Measurements from ENCODE around the gene SMR3B. TPM values are rescaled to one million over a fixed set of nuclear protein-coding genes. Genes with fewer than 3 reads are reported as not detected.

The SMR3B gene
- total and polyA plus RNA-seq, 2 donors (not counting 1 experiment from before 2014, with no cell fraction given): not detected

GRCh38 chr4:70367813-70368212 is 15.1 kb upstream of the SMR3B start:
- DNase-seq (ENCODE audit: low read depth in 2 of 2): no peak
- H3K79me2 ChIP-seq (ENCODE audit: control insufficient read depth, insufficient read depth, low read length): no peaks in the 10 kb centered on the region
- H2AFZ ChIP-seq (ENCODE audit: low read length): no peak overlapping the region
- no peak overlapping the region for H3K4me2 ChIP-seq (ENCODE audit: extremely low read depth, insufficient read depth, low read length)
- H4K20me1 ChIP-seq (ENCODE audit: control insufficient read depth, extremely low read depth, insufficient read depth, low read length): no peaks in the 10 kb centered on the region
- H3K36me3 ChIP-seq (ENCODE audit: control insufficient read depth, insufficient read depth, low read length): no peaks in the 10 kb centered on the region
- H3K4me3 ChIP-seq (replicated peaks in 1 of 4; ENCODE audit: control extremely low read depth in 1 of 4, insufficient read depth in 1 of 4, low read depth in 3 of 4, low read length in 4 of 4): no peak overlapping the region
- H3K9me3 ChIP-seq (ENCODE audit: control insufficient read depth, insufficient read depth, low read depth, low read length): no peaks in the 10 kb centered on the region
- H3K27me3 ChIP-seq (ENCODE audit: control insufficient read depth, insufficient read depth, low read length): no peaks in the 10 kb centered on the region
- no peaks in the 10 kb centered on the region for H3K4me1 ChIP-seq (ENCODE audit: control insufficient read depth, extremely low read depth, insufficient read depth, low read length)
- H3K9ac ChIP-seq (ENCODE audit: insufficient read depth, low read length): no peak overlapping the region
- no peak overlapping the region for H3K27ac ChIP-seq (ENCODE audit: insufficient read depth, low read length)
- TF ChIP-seq CTCF (conservative IDR thresholded peaks at IDR 0.05 in 1 of 2, IDR thresholded peaks at IDR 0.05 in 1 of 2; ENCODE audit: low read depth in 1 of 2, low read length in 2 of 2): no peak
- no peak for TF ChIP-seq EZH2 (IDR thresholded peaks at IDR 0.05; ENCODE audit: low read length, missing control alignments)

- TF ChIP-seq EZH2 (IDR thresholded peaks at IDR 0.05; ENCODE audit: low read length, missing control alignments) (no peak), CTCF (conservative IDR thresholded peaks at IDR 0.05 in 1 of 2, IDR thresholded peaks at IDR 0.05 in 1 of 2; ENCODE audit: low read depth in 1 of 2, low read length in 2 of 2) (no peak)
- Histone ChIP-seq H3K4me1 (ENCODE audit: control insufficient read depth, extremely low read depth, insufficient read depth, low read length) (no peaks in the 10 kb centered on the region), H3K36me3 (ENCODE audit: control insufficient read depth, insufficient read depth, low read length) (no peaks in the 10 kb centered on the region), H3K9ac (ENCODE audit: insufficient read depth, low read length) (no peak overlapping the region), H4K20me1 (ENCODE audit: control insufficient read depth, extremely low read depth, insufficient read depth, low read length) (no peaks in the 10 kb centered on the region), H3K79me2 (ENCODE audit: control insufficient read depth, insufficient read depth, low read length) (no peaks in the 10 kb centered on the region), H3K27ac (ENCODE audit: insufficient read depth, low read length) (no peak overlapping the region), H3K27me3 (ENCODE audit: control insufficient read depth, insufficient read depth, low read length) (no peaks in the 10 kb centered on the region), H2AFZ (ENCODE audit: low read length) (no peak overlapping the region), H3K4me3 (replicated peaks in 1 of 4; ENCODE audit: control extremely low read depth in 1 of 4, insufficient read depth in 1 of 4, low read depth in 3 of 4, low read length in 4 of 4) (no peak overlapping the region), H3K9me3 (ENCODE audit: control insufficient read depth, insufficient read depth, low read depth, low read length) (no peaks in the 10 kb centered on the region), H3K4me2 (ENCODE audit: extremely low read depth, insufficient read depth, low read length) (no peak overlapping the region)
- no peak for DNase-seq (ENCODE audit: low read depth in 2 of 2)
Observed at GRCh38 chr4:70371987-70372386, 10.9 kb upstream of the SMR3B start.

- H3K9me3 ChIP-seq (ENCODE audit: control insufficient read depth, insufficient read depth, low read depth, low read length): no peaks in the 10 kb centered on the region
- no peaks in the 10 kb centered on the region for H3K79me2 ChIP-seq (ENCODE audit: control insufficient read depth, insufficient read depth, low read length)
- H4K20me1 ChIP-seq (ENCODE audit: control insufficient read depth, extremely low read depth, insufficient read depth, low read length): no peaks in the 10 kb centered on the region
- H3K4me2 ChIP-seq (ENCODE audit: extremely low read depth, insufficient read depth, low read length): no peak overlapping the region
- no peak overlapping the region for H3K9ac ChIP-seq (ENCODE audit: insufficient read depth, low read length)
- DNase-seq (ENCODE audit: low read depth in 2 of 2): no peak
- no peak overlapping the region for H3K27ac ChIP-seq (ENCODE audit: insufficient read depth, low read length)
- H3K27me3 ChIP-seq (ENCODE audit: control insufficient read depth, insufficient read depth, low read length): no peaks in the 10 kb centered on the region
- no peak for TF ChIP-seq EZH2 (IDR thresholded peaks at IDR 0.05; ENCODE audit: low read length, missing control alignments)
- TF ChIP-seq CTCF (conservative IDR thresholded peaks at IDR 0.05 in 1 of 2, IDR thresholded peaks at IDR 0.05 in 1 of 2; ENCODE audit: low read depth in 1 of 2, low read length in 2 of 2): no peak
- H2AFZ ChIP-seq (ENCODE audit: low read length): no peak overlapping the region
- H3K36me3 ChIP-seq (ENCODE audit: control insufficient read depth, insufficient read depth, low read length): no peaks in the 10 kb centered on the region
- no peaks in the 10 kb centered on the region for H3K4me1 ChIP-seq (ENCODE audit: control insufficient read depth, extremely low read depth, insufficient read depth, low read length)
- H3K4me3 ChIP-seq (replicated peaks in 1 of 4; ENCODE audit: control extremely low read depth in 1 of 4, insufficient read depth in 1 of 4, low read depth in 3 of 4, low read length in 4 of 4): no peak overlapping the region
Observed at GRCh38 chr4:70372760-70373159, 10.2 kb upstream of the SMR3B start.

All from fibroblast of lung (primary cell).